IPS-NIHi7 (cell line): ENCODE results near the gene CETN1.

Source experiments
- DNase-seq: peaks from one replicate; pipeline ENCODE4 v3.0.0; 2012; ENCODE audit warnings: mixed read lengths; ENCODE audit errors: extremely low spot score

The CETN1 gene

GRCh38 chr18:580154-580553 lies at the start of gene CETN1:
TSS of gene CETN1 (plus strand) at chr18:580380. CDS start at chr18:580409, 29 bp downstream.
- no peak for DNase-seq

- no peak for DNase-seq
These were observed 48.2 kb upstream of the CETN1 start for GRCh38 chr18:532018-532417.

- DNase-seq: no peak
These were observed 47.5 kb upstream of the CETN1 start for GRCh38 chr18:532632-533031.

GRCh38 chr18:533995-534601 lies 46.1 kb upstream of the CETN1 start:
- DNase-seq: no peak

- DNase-seq: no peak
These were observed 36.6 kb upstream of the CETN1 start for GRCh38 chr18:543447-544078.

- no peak for DNase-seq
These were observed 30.2 kb upstream of the CETN1 start for GRCh38 chr18:549967-550366.

GRCh38 chr18:551404-552061 lies 28.6 kb upstream of the CETN1 start:
- no peak for DNase-seq

- no peak for DNase-seq
These were observed 24.3 kb upstream of the CETN1 start for GRCh38 chr18:555705-556457.

GRCh38 chr18:564708-565561 lies 15.2 kb upstream of the CETN1 start:
- no peak for DNase-seq

- no peak for DNase-seq
These were observed 14.6 kb upstream of the CETN1 start for GRCh38 chr18:565562-566061.

GRCh38 chr18:567122-567521 lies 13.1 kb upstream of the CETN1 start:
- DNase-seq: no peak

- no peak for DNase-seq
These were observed 11.4 kb upstream of the CETN1 start for GRCh38 chr18:568731-569130.

GRCh38 chr18:570256-570655 lies 9.9 kb upstream of the CETN1 start:
- DNase-seq: no peak

GRCh38 chr18:570697-571096 lies 9.5 kb upstream of the CETN1 start:
- no peak for DNase-seq

- no peak for DNase-seq
These were observed 7.9 kb upstream of the CETN1 start for GRCh38 chr18:572091-572830.

- DNase-seq: no peak
These were observed 7.3 kb upstream of the CETN1 start for GRCh38 chr18:572831-573289.

GRCh38 chr18:573385-573784 lies 6.8 kb upstream of the CETN1 start:
- no peak for DNase-seq

- DNase-seq: no peak
These were observed 5.9 kb upstream of the CETN1 start for GRCh38 chr18:574149-574860.

- no peak for DNase-seq
These were observed 5.1 kb upstream of the CETN1 start for GRCh38 chr18:574865-575645.
